OCI-LY7 (cell line): ENCODE results near the gene CAPN13. TPM values are rescaled to one million over a fixed set of nuclear protein-coding genes. Genes with fewer than 3 reads are reported as not detected.

Experiments used
- BruUV-seq: library from RNA; stranded (reverse); fragments of 400-500 nt; replicated peaks from 2 replicates; lab custom pipeline; 2021; lab: Mats Ljungman, UMichigan
- CTCF ChIA-PET: fragments of 300-600 bp; sonication (Branson Sonifier 250); formaldehyde crosslinking; loops from one replicate; lab custom pipeline; 2022; ENCODE audit warnings: antibody characterized with exemption; ENCODE audit not compliant: unreplicated experiment; lab: Charles Lee
- POLR2A ChIA-PET: fragments of 300-600 bp; sonication (Branson Sonifier 250); formaldehyde crosslinking; loops from one replicate; lab custom pipeline; 2022; ENCODE audit warnings: antibody characterized with exemption; lab: Charles Lee
- DNase-seq: peaks from one replicate; pipeline ENCODE4 v3.0.0-alpha.2; 2015; ENCODE audit warnings: low spot score
- H2AFZ ChIP-seq: fragments of 200-600 bp; sonication (generic), shearing (Covaris generic); 2 replicates; pipeline ENCODE4 v1.6.1; 2014; ENCODE audit warnings: mild to moderate bottlenecking, antibody characterized with exemption, low read length, moderate library complexity
- H3K27ac ChIP-seq: fragments of 200-600 bp; sonication (generic); 2 replicates; pipeline ENCODE4 v1.5.1; 2014; ENCODE audit warnings: mixed run types, low read depth, mild to moderate bottlenecking, moderate library complexity, low read length, inconsistent platforms; ENCODE audit not compliant: poor library complexity, severe bottlenecking
- H3K36me3 ChIP-seq: fragments of 200-600 bp; sonication (generic); 2 replicates; pipeline ENCODE4 v1.6.1; 2014; ENCODE audit warnings: mild to moderate bottlenecking, antibody characterized with exemption, low read length, moderate library complexity, mixed read lengths; ENCODE audit not compliant: insufficient read depth
- H3K4me1 ChIP-seq: fragments of 200-600 bp; sonication (generic); 2 replicates; pipeline ENCODE4 v1.5.1; 2014; ENCODE audit warnings: mild to moderate bottlenecking, low read length; ENCODE audit not compliant: insufficient read depth, poor library complexity, severe bottlenecking
- H3K4me2 ChIP-seq: fragments of 200-600 bp; sonication (generic); 2 replicates; pipeline ENCODE4 v1.6.1; 2014; ENCODE audit warnings: mild to moderate bottlenecking, low read length
- H3K4me3 ChIP-seq: fragments of 200-600 bp; sonication (generic); 2 replicates; pipeline ENCODE4 v1.5.1; 2014; ENCODE audit warnings: mild to moderate bottlenecking, low read depth, low read length; ENCODE audit not compliant: poor library complexity, severe bottlenecking
- H3K79me2 ChIP-seq: fragments of 200-600 bp; sonication (generic); 2 replicates; pipeline ENCODE4 v1.6.1; 2016; ENCODE audit warnings: low read depth, mild to moderate bottlenecking, low read length, moderate library complexity, mixed read lengths; ENCODE audit not compliant: insufficient read depth
- H3K9me2 ChIP-seq: fragments of 200-600 bp; sonication (generic); 2 replicates; pipeline ENCODE4 v1.6.1; 2016; ENCODE audit warnings: mild to moderate bottlenecking, low read length, mixed read lengths; ENCODE audit not compliant: insufficient read depth
- H3K9me3 ChIP-seq: fragments of 200-600 bp; sonication (generic); 2 replicates; pipeline ENCODE4 v1.6.1; 2014; ENCODE audit warnings: mild to moderate bottlenecking, mixed run types, low read length, mixed read lengths
- H4K20me1 ChIP-seq: fragments of 200-600 bp; sonication (generic); 2 replicates; pipeline ENCODE4 v1.6.1; 2014; ENCODE audit warnings: mild to moderate bottlenecking, antibody characterized with exemption, low read length, moderate library complexity, mixed read lengths; ENCODE audit not compliant: insufficient read depth
- EZH2phosphoT487 ChIP-seq: fragments of 200-600 bp; sonication (generic); IDR thresholded peaks from 2 replicates; pipeline ENCODE4 v1.6.1; 2018; ENCODE audit warnings: low read depth, borderline replicate concordance, mild to moderate bottlenecking, mixed run types, antibody characterized with exemption, low read length, moderate library complexity, mixed read lengths
- intact Hi-C: fragments of 100-400 bp; cut with micrococcal nuclease; formaldehyde crosslinking; loops from one replicate; pipeline ENCODE4 v1.10.0; 2022; ENCODE audit not compliant: unreplicated experiment
- total RNA-seq, 2 experiments: library from RNA; depleted of rRNA in 1 of 2; stranded (reverse); fragments of >200 nt in 1 of 2; shearing (Covaris generic) in 1 of 2; gene quantifications; 2 replicates each; pipeline ENCODE4 v1.2.3, GENCODE V29; 2014 to 2022
- TF ChIP-seq, protein P1 (sequence below): fragments of 200-600 bp; sonication (generic); conservative IDR thresholded peaks from 2 replicates; pipeline ENCODE4 v1.5.1; 2014; ENCODE audit warnings: mild to moderate bottlenecking, antibody characterized with exemption, low read length, moderate library complexity, mixed read lengths

The CAPN13 gene
- total RNA-seq, 2 experiments from 2014 or later, result 0.13 TPM; not detected in 1

DNA sequence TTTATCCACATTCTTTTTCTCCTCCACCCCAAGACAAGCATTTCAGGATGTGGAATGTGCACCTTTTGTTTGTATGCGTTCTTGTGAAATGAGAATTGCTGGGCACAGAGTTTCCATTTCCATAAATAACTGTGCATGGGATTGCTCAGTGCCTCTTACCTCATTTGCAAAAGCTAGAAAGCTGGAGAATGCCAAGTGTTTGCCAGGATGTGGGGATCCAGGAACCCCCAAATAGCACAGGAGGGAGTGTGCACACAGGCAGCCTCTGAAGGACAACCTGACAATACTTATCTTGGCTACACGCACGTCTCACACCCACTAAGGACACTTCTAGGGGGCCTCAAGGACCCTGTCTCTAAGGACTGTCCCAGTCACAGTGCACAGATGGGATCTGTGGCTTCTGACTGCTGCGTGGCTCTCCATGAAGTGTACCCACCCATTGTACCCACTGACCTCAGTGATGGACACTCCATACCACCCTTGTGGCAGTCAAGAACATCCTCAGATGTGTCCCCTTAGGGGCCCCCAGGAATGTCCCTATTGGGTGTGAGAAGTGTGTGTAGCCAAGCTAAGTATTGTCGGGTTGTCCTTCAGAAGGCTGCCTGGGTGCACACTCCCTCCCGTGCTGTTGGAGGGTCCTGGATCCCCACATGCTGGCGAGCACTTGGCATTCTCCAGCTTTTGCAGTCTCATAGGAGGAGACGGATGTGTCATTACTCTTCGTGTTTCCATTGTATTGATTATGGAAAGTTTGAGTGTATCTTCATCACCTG lies 38.4 kb downstream of the CAPN13 start:
- BruUV-seq, result no TSS peak
- Histone ChIP-seq H4K20me1 (no peaks in the 10 kb centered on the region), H3K9me3 (no peaks in the 10 kb centered on the region), H3K9me2 (no peaks in the 10 kb centered on the region), H3K4me1 (peaks cover 6% of the 10 kb centered on the region), H3K27ac (no peak overlapping the region), H3K4me2 (no peak overlapping the region), H2AFZ (no peak overlapping the region), H3K79me2 (no peaks in the 10 kb centered on the region), H3K36me3 (no peaks in the 10 kb centered on the region), H3K4me3 (no peak overlapping the region)
- intact Hi-C loops, result no loop called here
- CTCF ChIA-PET, result no interaction called here
- TF ChIP-seq EZH2phosphoT487, result no peak
- TF ChIP-seq, protein P1, sequence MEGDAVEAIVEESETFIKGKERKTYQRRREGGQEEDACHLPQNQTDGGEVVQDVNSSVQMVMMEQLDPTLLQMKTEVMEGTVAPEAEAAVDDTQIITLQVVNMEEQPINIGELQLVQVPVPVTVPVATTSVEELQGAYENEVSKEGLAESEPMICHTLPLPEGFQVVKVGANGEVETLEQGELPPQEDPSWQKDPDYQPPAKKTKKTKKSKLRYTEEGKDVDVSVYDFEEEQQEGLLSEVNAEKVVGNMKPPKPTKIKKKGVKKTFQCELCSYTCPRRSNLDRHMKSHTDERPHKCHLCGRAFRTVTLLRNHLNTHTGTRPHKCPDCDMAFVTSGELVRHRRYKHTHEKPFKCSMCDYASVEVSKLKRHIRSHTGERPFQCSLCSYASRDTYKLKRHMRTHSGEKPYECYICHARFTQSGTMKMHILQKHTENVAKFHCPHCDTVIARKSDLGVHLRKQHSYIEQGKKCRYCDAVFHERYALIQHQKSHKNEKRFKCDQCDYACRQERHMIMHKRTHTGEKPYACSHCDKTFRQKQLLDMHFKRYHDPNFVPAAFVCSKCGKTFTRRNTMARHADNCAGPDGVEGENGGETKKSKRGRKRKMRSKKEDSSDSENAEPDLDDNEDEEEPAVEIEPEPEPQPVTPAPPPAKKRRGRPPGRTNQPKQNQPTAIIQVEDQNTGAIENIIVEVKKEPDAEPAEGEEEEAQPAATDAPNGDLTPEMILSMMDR, result no peak
- POLR2A ChIA-PET, result interaction anchor here (0.7 kb wide), 1 partner anchor 646 kb away, joined by 4 read pairs; the partner anchor contains the start of gene XDH
- DNase-seq, result no peak

DNA sequence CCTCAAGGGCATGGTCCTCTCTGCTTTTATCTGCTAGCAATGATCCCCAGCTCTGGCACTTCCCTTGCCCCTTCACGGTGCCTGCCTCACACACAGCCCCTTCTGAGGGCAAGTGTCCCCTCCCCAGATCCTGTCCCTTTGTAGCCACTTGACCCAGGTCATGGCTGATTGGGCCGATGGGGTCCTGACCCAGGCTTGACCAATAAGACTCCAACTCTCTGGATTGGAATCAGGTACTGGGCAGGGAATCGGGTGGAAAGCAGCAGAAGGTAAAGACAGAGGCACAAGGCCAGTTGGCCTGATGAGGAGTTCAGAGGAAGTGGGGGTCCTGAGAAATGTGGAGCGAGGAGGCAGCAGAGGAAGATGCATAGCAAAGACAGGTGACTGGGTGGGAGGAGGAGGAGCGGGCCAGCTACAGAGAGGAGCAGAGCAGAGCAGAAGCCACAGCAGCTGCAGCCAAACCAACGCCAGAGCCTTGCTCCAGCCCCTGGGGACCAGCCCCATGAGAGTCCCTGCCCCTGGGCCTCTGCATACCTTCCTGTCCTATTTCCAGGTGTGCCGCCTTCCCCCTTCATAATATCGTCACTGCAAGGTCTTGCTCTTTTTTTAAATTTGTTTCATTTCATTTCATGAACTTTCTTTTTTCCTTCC lies 39.1 kb downstream of the CAPN13 start:
- peaks cover 6% of the 10 kb centered on the region for H3K4me1 ChIP-seq
- no peaks in the 10 kb centered on the region for H4K20me1 ChIP-seq
- no peak overlapping the region for H3K27ac ChIP-seq
- H3K9me3 ChIP-seq, result no peaks in the 10 kb centered on the region
- no peak overlapping the region for H3K4me3 ChIP-seq
- H3K79me2 ChIP-seq, result no peaks in the 10 kb centered on the region
- H2AFZ ChIP-seq, result no peak overlapping the region
- ChIA-PET CTCF (no interaction called here), POLR2A (no interaction called here)
- DNase-seq, result peak; percentile 30
- H3K36me3 ChIP-seq, result no peaks in the 10 kb centered on the region
- no peaks in the 10 kb centered on the region for H3K9me2 ChIP-seq
- H3K4me2 ChIP-seq, result no peak overlapping the region
- intact Hi-C loops, result no loop called here
- TF ChIP-seq, protein P1, result no peak
- no peak for TF ChIP-seq EZH2phosphoT487
- no TSS peak for BruUV-seq
